GM13976 (cell line): ENCODE measurements around the gene TM7SF3.

Source experiments
- DNase-seq: peaks from one replicate; pipeline ENCODE4 v3.0.0; 2012; ENCODE audit warnings: low spot score
- in situ Hi-C: fragments of 300-500 bp; cut with MboI; formaldehyde crosslinking; loops from one replicate; pipeline ENCODE4 v1.12.0; 2022; ENCODE audit warnings: low sequenced_read_pairs, mixed read lengths, inconsistent platforms; ENCODE audit not compliant: unreplicated experiment
- TF ChIP-seq, protein P1 (sequence below): IDR thresholded peaks from 2 replicates; pipeline ENCODE4 v1.5.1; 2012; ENCODE audit warnings: borderline replicate concordance, mild to moderate bottlenecking; ENCODE audit not compliant: insufficient read depth; ENCODE audit errors: extremely low read depth, missing control alignments, control extremely low read depth

TM7SF3 gene

DNA sequence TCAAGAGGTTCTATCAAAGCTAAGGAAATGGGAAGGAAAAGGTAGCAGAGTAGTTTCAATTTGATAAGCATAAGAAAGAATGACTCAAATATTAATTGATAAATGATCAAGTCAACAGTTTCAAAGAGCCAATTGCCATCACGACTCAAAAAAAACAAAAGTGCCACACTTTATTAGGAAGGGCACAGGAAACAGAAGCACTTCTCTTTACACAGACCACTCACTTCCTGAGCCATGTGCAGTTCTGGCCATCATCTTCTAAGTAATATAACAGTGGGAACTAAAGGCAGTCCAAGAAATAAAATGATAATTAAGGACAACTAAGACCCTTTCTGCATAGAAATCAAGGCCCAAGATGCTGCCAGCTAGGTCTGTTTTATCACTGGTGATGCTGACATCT lies 13.2 kb downstream of the TM7SF3 start:
- DNase-seq, result no peak
- in situ Hi-C loops, result no loop called here
- TF ChIP-seq, protein P1, sequence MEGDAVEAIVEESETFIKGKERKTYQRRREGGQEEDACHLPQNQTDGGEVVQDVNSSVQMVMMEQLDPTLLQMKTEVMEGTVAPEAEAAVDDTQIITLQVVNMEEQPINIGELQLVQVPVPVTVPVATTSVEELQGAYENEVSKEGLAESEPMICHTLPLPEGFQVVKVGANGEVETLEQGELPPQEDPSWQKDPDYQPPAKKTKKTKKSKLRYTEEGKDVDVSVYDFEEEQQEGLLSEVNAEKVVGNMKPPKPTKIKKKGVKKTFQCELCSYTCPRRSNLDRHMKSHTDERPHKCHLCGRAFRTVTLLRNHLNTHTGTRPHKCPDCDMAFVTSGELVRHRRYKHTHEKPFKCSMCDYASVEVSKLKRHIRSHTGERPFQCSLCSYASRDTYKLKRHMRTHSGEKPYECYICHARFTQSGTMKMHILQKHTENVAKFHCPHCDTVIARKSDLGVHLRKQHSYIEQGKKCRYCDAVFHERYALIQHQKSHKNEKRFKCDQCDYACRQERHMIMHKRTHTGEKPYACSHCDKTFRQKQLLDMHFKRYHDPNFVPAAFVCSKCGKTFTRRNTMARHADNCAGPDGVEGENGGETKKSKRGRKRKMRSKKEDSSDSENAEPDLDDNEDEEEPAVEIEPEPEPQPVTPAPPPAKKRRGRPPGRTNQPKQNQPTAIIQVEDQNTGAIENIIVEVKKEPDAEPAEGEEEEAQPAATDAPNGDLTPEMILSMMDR, result no peak

DNA sequence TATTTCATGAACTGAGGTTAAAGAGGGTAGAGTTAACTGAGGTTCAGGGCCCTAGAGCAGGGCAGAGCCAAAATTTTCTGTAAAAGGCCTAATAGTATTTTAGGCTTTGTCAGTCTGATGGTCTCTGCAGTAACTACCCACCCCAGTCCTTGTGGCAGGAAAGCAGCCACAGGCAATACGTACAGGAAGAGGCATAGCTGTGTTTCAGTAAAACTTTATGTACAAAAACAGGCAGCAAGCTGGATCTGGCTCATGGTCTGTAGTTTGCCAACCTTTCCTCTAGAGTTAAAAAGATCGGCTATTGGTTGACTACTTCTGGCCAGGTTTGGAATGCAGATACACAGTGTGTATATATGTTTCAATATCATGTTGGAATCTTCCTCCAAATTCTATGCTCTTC lies 17.2 kb downstream of the TM7SF3 start:
- in situ Hi-C loops, result no loop called here
- TF ChIP-seq, protein P1, result no peak
- DNase-seq, result no peak

DNA sequence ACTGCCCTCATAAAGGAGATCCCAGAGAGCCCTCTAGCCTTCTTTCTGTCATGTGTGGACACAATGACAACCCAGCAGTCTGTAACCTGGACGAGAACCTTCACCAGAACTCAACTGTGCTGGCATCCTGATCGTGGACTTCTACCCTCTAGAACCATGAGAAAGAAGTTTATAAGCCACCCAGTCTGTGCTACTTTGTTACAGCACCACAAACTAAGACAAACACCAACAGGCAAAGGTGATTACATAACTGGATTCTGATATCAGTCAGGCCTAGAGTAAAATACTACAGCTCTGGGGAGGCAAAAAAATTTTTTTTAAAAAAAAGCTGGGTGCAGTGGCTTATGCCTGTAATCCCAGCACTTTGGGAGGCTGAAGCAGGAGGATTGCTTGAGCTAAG lies 18.5 kb downstream of the TM7SF3 start:
- TF ChIP-seq, protein P1, result no peak
- in situ Hi-C loops, result no loop called here

DNA sequence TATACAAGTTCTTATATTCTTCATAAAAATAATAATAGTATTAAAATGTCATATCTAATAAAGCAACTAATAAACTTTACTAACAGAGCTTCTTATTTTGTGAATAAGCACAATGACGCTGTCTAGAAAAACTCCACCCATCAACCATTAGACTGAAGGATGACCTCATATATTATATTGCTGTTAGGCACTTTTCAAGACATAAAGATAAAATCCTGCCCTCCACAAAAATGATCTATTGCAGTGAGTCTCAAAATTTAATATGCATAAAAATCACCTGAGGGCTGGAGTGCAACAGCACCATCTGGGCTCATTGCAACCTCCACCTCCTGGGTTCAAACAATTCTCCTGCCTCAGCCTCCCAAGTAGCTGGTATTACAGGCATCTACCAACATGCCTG lies 20.1 kb downstream of the TM7SF3 start:
- TF ChIP-seq, protein P1, result no peak
- no peak for DNase-seq
- in situ Hi-C loops, result no loop called here

More for the DNA sequence above, 18.5 kb downstream of the TM7SF3 start:
- no peak for DNase-seq

DNA sequence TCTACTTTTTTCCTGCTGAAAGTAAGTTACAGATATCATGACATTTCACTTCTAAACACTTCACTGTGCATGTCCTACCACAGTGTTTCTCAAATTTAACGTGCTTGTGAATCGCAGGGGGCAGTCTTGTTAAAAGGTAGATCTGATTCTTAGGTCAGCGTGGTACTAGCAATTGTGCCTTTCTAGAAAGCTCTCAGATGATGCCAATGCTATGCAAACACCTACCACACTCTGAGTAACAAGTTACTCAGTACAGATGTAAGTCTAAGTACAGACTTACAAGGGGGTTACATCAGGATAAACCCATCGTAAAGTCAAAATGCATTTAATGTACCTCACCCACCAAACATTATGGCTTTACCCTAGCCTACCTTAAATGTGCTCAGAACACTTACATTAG lies 22.4 kb downstream of the TM7SF3 start:
- no peak for DNase-seq
- TF ChIP-seq, protein P1, result no peak
- in situ Hi-C loops, result no loop called here

DNA sequence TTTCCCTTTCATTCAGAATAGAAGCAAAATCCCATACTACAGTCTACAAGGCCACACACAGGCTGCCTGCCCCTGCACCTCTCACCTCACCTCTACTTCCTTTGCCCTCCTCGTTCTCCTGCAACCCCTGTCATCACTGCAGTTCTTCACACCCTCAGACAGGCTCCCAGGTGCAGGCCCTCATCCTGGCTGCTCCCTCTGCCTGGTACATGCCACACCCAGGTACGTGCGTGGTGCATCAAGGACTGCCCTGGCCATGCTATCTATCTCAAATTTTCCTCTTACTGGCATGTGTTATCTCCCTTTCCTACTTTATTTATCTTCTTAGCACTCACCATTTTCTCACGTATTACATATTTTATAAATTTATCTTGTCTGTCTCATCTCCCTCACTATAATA lies 24.3 kb downstream of the TM7SF3 start:
- no peak for DNase-seq
- in situ Hi-C loops, result no loop called here
- TF ChIP-seq, protein P1, result no peak

DNA sequence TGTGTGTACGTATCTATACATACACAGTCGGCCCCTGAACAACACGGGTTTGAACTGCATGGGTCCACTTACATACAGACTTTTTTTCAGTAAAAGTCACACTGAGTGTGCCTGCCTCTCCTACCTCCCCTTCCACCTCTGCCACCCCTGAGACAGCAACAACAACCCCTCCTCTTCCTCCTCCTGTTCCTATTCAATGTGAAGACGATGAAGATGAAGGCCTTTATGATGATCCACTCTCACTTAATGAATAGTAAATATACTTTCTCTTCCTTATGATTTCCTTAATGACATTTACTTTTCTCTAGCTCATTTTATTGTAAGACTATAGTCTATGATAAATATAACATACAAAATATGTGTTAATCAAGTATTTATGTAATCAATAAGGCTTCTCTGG lies 25.5 kb downstream of the TM7SF3 start:
- in situ Hi-C loops, result no loop called here
- TF ChIP-seq, protein P1, result no peak
- DNase-seq, result no peak
